SH-SY5Y (cell line): ENCODE measurements around the gene MRC1.

Experiments
- GATA2 ChIP-seq: IDR thresholded peaks from 2 replicates; pipeline ENCODE4 v1.6.1; 2011; ENCODE audit warnings: mild to moderate bottlenecking, low read depth, low read length
- GATA3 ChIP-seq: IDR thresholded peaks from 2 replicates; pipeline ENCODE4 v1.6.1; 2011; ENCODE audit warnings: low read depth, mild to moderate bottlenecking, low read length, moderate library complexity

Gene MRC1

GRCh38 chr10:17808971-17809841, at the start of gene MRC1:
Gene MRC1, plus strand, starts transcription at chr10:17809348. Its CDS starts 118 bp downstream, at chr10:17809466.
- TF ChIP-seq GATA3, result no peak
- no peak for TF ChIP-seq GATA2

DNA sequence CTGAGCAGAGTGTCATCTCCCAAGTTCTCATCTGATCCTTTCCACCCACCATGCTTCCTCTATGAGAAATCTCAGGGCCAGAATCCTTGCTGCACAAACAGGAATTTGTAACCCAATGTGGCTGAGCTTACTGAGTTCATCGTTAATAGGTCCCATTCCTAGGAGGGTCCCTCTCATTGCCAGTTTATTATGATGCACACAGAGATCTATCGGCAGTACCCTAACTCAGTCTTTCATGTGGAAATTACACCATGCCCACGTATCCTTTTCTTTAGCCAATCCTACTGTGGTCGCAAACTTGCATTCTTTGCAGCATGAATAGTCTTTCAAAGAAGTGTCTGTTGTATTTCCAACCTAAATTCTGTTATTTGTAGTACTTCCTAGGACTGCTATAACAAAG, 45.0 kb upstream of the MRC1 start:
- no peak for TF ChIP-seq GATA3

- no peak for TF ChIP-seq GATA2
- no peak for TF ChIP-seq GATA3
Observed at GRCh38 chr10:17765602-17766001, 43.5 kb upstream of the MRC1 start.

DNA sequence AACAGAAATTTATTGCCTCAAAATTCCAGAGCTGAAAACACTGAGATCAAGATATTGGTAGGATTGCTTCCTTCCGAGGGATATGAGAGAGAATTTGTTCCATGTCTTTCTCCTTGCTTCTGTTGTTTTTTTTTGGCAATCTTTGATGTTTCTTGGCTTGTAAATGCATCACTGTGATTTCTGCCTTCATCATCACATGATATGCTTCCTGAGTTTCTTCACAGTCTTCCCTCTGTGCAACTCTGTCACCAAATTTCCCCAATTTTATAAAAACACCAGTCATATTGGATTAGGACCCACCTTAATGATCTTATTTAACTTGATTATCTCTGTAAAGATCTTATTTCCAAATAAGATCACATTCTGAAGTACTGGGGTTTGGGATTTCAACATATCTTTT, 42.4 kb upstream of the MRC1 start:
- TF ChIP-seq GATA3, result no peak
- TF ChIP-seq GATA2, result no peak

- TF ChIP-seq GATA2 (no peak), GATA3 (no peak)
Observed at GRCh38 chr10:17768496-17768895, 40.7 kb upstream of the MRC1 start.

DNA sequence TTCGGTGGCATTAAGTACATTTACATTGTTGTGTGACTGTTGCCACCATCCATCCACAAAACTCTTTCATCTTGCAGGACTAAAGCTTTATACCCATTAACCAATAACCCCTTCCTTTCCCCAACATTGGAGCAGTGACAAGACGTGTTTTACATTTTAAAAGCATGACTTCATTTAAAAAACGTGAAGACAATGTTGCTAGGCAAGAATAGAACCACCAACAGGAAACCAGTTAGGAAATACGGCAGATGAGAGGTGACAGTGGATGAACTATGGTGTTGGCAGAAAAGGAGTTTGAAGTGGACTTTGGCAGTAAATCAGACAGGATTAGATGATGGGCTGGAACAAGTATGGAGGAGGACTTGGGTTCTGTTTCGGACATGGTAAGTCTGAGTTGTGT, 40.2 kb upstream of the MRC1 start:
- TF ChIP-seq GATA2 (no peak), GATA3 (no peak)

GRCh38 chr10:17771017-17771416, 38.1 kb upstream of the MRC1 start:
- no peak for TF ChIP-seq GATA3
- no peak for TF ChIP-seq GATA2

- TF ChIP-seq GATA3, result no peak
- no peak for TF ChIP-seq GATA2
Observed at GRCh38 chr10:17779784-17780183, 29.4 kb upstream of the MRC1 start.

- TF ChIP-seq GATA3, result no peak
- no peak for TF ChIP-seq GATA2
Observed at GRCh38 chr10:17780727-17781126, 28.4 kb upstream of the MRC1 start.

GRCh38 chr10:17781856-17782255, 27.3 kb upstream of the MRC1 start:
- TF ChIP-seq GATA3 (no peak), GATA2 (no peak)

- TF ChIP-seq GATA2 (no peak), GATA3 (no peak)
Observed at GRCh38 chr10:17782921-17783665, 26.1 kb upstream of the MRC1 start.

DNA sequence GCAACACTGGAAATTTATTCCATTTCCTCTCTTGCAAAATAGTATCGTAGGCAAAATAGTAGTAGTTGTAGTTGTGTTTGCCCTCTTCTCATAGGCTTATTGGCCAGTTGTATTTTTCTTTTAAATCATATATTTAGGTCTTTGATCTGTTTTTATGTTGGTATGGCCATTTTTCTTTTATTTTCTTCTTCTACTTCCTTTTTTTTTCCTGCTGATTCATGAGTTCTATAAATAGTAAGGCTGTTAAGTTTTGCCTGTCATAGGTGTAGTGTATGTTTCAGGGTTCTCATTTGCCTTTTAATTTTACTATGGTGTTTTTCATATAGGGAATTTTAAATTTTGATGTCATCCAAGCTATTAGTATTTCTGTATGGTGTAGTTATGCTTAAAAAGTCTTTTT, 25.4 kb upstream of the MRC1 start:
- TF ChIP-seq GATA2, result no peak
- TF ChIP-seq GATA3, result no peak

- TF ChIP-seq GATA3 (no peak), GATA2 (no peak)
Observed at GRCh38 chr10:17784688-17785087, 24.5 kb upstream of the MRC1 start.

GRCh38 chr10:17785276-17785930, 23.7 kb upstream of the MRC1 start:
- TF ChIP-seq GATA3 (no peak), GATA2 (no peak)
